ENCODE results near the gene LAG3.
"Not testable (repeated sequence)": the region's sequence is repeated elsewhere in the genome, so short reads cannot be mapped to it uniquely, and the experiment has no call there.

GRCh38 chr12:6742080-6742479, 30.2 kb upstream of the LAG3 start:
- TF ChIP-seq, protein P1, sequence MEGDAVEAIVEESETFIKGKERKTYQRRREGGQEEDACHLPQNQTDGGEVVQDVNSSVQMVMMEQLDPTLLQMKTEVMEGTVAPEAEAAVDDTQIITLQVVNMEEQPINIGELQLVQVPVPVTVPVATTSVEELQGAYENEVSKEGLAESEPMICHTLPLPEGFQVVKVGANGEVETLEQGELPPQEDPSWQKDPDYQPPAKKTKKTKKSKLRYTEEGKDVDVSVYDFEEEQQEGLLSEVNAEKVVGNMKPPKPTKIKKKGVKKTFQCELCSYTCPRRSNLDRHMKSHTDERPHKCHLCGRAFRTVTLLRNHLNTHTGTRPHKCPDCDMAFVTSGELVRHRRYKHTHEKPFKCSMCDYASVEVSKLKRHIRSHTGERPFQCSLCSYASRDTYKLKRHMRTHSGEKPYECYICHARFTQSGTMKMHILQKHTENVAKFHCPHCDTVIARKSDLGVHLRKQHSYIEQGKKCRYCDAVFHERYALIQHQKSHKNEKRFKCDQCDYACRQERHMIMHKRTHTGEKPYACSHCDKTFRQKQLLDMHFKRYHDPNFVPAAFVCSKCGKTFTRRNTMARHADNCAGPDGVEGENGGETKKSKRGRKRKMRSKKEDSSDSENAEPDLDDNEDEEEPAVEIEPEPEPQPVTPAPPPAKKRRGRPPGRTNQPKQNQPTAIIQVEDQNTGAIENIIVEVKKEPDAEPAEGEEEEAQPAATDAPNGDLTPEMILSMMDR (conservative IDR thresholded peaks at IDR 0.05; ENCODE audit: low read depth in 2 of 2): not testable (repeated sequence)
- TF ChIP-seq POLR2AphosphoS5 (IDR thresholded peaks at IDR 0.05; ENCODE audit: low read depth); EZH2 (IDR thresholded peaks at IDR 0.05; ENCODE audit: low read depth, unreplicated experiment); CREB1 (CRISPR knock-in tag; IDR thresholded peaks at IDR 0.05; ENCODE audit: low read depth); NANOG (IDR thresholded peaks at IDR 0.05; ENCODE audit: borderline replicate concordance); REST (IDR thresholded peaks at IDR 0.05; ENCODE audit: unreplicated experiment); EZH2phosphoT487 (IDR thresholded peaks at IDR 0.05; ENCODE audit: unreplicated experiment); STAT1 (IDR thresholded peaks at IDR 0.05; ENCODE audit: unreplicated experiment); JUNB (IDR thresholded peaks at IDR 0.05; ENCODE audit: unreplicated experiment): not testable (repeated sequence)
- TF ChIP-seq, protein P2, sequence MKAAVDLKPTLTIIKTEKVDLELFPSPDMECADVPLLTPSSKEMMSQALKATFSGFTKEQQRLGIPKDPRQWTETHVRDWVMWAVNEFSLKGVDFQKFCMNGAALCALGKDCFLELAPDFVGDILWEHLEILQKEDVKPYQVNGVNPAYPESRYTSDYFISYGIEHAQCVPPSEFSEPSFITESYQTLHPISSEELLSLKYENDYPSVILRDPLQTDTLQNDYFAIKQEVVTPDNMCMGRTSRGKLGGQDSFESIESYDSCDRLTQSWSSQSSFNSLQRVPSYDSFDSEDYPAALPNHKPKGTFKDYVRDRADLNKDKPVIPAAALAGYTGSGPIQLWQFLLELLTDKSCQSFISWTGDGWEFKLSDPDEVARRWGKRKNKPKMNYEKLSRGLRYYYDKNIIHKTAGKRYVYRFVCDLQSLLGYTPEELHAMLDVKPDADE (IDR thresholded peaks at IDR 0.05): not testable (repeated sequence)
